Dermis blood vessel endothelial cell (primary cell): ENCODE data around the gene MCMBP. TPM values are rescaled to one million over a fixed set of nuclear protein-coding genes. Genes with fewer than 3 reads are reported as not detected.
A peak's percentile ranks its signal among the peaks of the same experiment; 100 is the strongest.
"Not testable (repeated sequence)": the region's sequence is repeated elsewhere in the genome, so short reads cannot be mapped to it uniquely, and the experiment has no call there.

Source experiments
- DNase-seq: peaks from one replicate; pipeline ENCODE4 v3.0.0; 2010
- total RNA-seq: library from RNA; depleted of rRNA; stranded (reverse); fragments of >200 nt; gene quantifications from 2 replicates; pipeline ENCODE4 v1.2.3, GENCODE V29; 2014

The MCMBP gene
- 76.4 and 85.7 TPM in 2 replicates for total RNA-seq

GRCh38 chr10:119872610-119872859, at the start of gene MCMBP:
Gene MCMBP, minus strand, starts transcription at chr10:119872843. Its CDS starts 259 bp downstream, at chr10:119872584.
- DNase-seq, result no peak

- no peak for DNase-seq
These were observed 47.2 kb upstream of the MCMBP start for GRCh38 chr10:119919826-119920225.

- no peak for DNase-seq
These were observed 46.6 kb upstream of the MCMBP start for GRCh38 chr10:119919271-119919670.

- DNase-seq, result peak; percentile 13
These were observed 45.1 kb upstream of the MCMBP start for GRCh38 chr10:119917777-119918176.

DNA sequence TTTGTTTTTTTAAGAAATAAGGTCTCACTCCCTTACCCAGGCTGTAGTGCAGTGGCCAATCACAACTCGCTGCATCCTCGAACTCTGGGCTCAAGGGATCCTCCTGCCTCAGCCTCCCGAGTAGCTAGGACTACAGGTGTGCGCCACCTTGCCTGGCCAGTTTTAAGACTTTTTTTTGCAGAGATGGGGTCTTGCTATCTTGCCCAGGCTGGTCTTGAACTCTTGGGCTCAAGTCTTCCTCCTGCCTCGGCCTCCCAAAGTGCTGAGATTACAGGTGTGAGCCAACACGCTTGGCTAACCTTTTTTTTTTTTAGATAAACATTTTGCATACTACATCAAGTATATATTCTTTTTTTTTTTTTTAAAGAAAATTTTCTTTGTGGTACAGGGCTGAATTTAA, 38.0 kb upstream of the MCMBP start:
- DNase-seq, result no peak

DNA sequence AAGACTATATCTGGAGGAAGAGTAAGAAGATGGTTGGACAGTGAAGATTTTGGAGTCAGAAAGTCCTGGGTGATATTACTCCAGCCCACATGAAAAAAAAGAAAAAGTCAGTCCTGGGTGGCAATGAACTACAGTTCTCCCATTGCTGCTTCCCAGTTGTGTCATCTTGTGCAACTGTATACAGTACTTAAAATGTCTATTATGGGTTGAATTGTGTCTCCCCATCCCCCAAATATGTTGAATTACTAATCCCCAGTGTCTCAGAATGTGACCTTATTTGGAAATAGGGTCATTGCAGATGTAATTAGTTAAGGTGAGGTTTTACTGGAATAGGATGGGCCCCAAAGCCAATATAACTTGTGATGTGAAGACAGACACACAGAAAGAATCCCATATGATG, 35.5 kb upstream of the MCMBP start:
- no peak for DNase-seq

GRCh38 chr10:119907695-119908094, 35.1 kb upstream of the MCMBP start:
- not testable (repeated sequence) for DNase-seq

DNA sequence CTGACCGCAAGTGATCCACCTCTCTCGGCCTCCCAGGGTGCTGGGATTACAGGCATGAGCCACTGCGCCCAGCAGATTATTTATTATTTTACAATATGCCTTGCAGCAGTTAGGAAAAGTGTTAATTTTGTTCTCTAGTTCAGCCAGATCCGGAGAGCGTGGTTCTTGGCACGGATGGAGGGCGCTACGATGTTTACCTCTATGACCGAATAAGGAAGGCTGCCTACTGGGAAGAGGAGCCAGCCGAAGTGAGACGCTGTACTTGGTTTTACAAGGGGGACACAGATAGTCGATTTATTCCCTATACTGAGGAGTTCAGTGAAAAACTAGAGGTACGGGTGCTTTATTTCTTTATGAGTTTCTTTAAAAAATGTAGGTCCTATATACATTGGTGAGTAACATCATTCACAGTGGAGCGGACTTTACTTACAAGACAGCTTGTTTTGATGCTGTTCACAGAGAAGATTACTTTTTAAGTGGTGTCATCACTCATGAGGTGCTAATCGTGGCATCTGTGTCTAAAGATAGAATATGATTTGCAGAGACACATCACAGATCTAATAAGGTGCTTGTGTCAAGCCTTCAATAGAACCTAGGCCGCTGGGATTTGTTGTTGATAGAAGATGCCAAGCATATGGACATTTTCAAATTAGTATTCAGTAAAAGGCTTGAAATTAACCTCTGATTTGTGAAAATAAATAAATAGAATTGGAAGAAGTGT, 31.5 kb upstream of the MCMBP start:
- DNase-seq, result no peak

GRCh38 chr10:119898577-119898976, 25.9 kb upstream of the MCMBP start:
- DNase-seq, result no peak

DNA sequence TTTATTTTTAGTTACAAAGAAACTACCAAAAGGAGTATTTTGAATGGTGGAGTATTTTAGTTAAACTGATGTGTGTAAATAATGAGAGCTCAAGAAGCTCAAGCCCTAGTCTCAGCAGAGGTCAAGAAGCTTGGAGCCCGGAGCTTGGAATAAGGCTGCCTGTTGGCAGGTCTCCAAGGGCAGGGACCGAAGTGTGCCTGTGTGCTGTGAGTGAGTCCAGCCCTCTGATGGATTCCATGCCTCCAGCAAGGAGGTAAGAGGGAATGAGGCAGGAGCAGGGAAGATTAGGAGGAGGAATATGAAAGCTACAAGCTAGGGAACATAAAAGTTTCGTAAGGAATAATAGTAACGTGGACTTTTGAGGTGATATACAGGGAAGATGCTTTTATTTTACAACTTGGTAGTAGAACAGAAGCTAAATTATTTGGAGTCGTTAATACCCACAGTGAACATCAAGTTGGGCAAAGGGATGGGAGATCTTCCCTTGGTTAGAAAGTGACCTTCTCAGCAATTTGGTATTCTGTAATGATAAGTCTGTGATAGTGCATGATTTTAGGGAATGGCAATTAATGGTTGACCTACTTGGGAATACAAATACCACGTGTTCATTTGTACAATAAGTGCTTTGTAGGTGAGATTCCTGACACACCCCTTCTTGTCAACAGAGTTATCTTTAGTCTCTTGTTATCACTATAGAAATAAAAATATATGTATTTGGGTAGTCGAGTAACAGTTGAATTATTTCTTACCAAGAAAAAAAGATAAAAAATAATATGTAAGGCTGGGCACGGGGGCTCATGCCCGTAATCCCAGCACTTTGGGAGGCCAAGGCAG, 24.5 kb upstream of the MCMBP start:
- DNase-seq, result peak; percentile 41

GRCh38 chr10:119896061-119896655, 23.5 kb upstream of the MCMBP start:
- no peak for DNase-seq

DNA sequence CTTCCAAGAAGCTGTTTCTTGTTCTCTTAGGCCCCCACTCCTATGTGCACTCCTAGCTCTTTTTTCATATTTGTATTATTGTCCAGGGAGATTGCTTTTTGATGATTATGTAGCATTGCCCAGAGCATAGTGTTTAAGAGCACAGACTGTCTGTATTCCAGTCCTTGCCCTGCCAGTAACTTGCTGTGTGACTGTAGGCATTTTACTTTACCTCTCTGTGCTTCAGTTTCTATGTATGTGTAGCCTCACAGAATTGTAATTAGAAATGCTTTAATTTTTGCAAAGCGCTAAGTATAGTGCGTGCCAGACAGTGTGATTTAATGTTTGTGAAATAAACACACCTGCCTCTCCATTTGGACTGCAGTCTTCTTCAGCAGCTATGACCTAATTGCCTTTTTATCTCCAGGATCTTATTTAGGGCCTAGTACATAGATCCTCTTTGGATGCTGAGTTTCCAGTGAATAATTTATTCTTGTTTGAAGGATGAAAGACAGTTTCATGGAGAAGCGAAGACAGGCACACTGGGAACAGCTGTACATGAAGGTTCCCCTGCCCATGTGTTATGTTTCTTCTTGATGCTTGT, 21.3 kb upstream of the MCMBP start:
- DNase-seq, result no peak

DNA sequence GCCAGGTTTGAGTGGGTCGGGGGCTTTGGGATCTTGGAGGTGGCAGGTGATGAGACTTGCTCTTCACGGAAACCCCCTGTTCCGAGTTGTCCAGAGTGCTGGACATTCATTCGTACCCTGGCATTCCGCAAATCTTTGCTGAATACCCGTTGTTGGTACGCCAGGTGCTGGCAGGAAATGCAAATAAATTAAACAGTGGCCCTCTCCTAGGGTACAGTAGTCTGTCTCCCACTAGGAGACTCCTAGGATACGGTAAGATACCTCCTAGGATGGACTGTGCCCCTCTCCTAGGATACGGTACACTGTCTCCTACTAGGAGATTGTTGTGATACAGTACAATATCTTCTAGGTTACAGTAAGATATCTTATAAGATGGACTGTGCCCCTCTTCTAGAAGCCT, 20.4 kb upstream of the MCMBP start:
- DNase-seq, result peak; percentile 23

DNA sequence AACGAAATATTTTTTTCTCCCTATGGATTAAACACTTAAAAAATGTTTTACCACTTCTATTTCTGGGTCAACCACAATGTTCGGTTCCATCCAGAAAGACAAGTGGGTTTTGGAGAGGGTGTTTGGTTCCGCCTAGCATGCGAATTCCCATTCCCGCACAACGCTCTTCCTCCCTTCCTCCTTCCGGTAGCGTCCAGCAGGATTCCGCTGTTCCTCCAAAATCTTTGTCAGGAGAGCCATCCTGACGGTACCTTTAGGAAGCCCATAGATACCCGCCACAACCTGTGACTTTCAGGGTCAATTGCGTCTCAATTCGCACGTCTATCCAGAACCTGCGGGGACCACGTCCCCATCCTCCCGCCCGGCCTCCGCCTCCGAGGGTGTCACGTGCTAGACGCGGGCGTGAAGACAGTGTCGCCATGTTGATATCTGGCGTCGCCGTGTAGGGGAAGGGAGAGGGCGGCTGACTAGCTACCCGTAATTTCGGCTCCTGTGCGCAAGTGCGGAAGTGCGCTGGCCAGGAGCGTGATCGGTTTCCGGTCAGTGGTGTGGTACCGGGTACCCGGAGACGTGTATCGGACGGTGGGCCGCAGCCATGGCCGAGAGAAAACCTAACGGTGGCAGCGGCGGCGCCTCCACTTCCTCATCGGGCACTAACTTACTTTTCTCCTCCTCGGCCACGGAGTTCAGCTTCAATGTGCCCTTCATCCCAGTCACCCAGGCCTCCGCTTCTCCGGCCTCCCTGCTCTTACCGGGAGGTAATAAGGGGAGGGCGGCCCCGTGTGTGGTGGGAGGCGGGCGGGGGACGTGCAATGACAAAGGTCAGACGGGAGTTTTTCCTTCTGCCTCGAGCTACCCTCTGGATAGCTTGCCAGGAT, 19.8 kb upstream of the MCMBP start, which contains the start of gene SEC23IP:
Gene SEC23IP, plus strand, starts transcription at position 543 of the 878 bp plus-strand sequence. Its CDS starts 53 bp downstream, at position 596.
- peak; percentile 98 for DNase-seq

DNA sequence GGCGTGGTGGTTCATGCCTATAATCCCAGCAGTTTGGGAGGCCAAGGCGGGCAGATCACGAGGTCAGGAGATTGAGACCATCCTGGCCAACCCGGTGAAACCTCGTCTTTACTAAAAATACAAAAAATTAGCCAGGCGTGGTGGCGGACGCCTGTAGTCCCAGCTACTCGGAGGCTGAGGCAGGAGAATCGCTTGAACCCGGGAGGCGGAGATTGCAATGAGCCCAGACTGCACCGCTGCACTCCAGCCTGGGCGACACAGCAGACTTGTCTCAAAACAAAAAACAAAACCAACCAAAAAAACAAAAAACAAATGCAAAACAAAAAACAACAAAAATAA, 19.2 kb upstream of the MCMBP start:
- DNase-seq, result not testable (repeated sequence)

- not testable (repeated sequence) for DNase-seq
These were observed 17.7 kb upstream of the MCMBP start for GRCh38 chr10:119890307-119890706.

DNA sequence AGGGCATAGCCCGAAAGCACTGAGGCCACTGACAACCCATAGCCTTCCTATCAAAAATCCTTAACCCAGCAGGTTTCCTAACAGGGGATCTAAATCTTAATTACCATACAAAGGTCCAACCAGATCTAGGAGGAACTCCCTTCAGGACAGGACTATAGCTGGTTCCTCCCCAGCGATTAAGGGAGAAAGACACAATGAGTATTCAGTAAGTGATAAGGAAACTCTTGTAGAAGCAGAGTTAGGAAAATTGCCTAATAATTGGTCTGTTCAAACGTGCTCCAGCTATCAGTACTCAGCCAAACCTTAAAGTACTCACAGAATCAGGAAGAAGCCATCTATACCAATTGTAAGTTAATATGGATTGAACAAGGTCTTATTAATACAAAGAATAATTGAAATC, 16.6 kb upstream of the MCMBP start:
- not testable (repeated sequence) for DNase-seq

DNA sequence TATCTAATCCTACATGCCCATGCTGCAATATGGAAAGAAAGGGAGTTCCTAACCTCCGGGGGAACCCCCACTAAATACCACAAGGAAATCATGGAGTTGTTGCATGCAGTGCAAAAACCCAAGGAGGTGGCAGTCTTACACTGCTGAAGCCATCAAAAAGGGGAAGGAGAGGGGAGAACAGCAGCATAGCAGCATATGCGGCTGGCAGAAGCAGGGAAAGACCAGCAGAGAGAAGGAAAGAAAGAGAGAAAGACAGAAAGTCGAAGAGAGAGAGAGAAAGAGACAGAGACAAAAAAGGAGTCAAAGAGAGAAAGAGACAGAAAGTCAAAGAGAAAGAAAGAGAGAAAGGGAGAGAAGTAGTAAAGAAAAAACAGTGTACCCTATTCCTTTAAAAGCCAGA, 16.1 kb upstream of the MCMBP start:
- DNase-seq, result not testable (repeated sequence)

- not testable (repeated sequence) for DNase-seq
These were observed 13.4 kb upstream of the MCMBP start for GRCh38 chr10:119886070-119886469.

DNA sequence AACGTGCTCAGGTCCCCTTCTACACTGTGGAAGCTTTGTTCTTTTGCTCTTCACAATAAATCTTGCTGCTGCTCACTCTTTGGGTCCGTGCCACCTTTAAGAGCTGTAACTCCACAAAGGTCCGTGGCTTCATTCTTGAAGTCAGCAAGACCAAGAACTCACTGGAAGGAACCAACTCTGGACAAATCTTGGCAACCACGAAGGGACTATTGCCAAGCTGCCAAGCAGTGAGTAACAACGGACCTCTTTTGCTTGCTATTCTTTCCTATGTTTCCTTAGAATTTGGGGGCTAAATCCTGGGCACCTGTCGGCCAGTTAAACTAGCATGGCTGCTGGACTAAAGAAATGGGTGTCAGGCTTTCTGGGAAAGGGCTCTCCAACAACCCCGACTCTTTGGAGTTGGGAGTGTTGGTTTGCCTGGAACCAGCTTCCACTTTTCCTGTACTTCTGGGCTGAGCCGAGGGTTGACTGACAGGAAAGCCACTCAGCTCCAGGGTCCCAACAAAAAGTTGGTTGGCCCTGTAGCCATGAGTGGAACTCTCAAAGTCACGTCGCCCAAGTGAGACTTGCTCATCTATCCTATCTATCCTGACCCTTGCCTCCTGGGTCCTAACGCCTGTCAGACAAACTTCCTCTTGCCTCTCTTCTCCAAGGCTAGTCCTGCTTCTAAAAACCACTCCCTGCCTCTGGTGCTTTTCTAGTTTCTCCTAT, 11.4 kb upstream of the MCMBP start:
- not testable (repeated sequence) for DNase-seq

GRCh38 chr10:119878524-119878923, 5.9 kb upstream of the MCMBP start:
- DNase-seq, result no peak
